Measurements from ENCODE around the gene KCNJ6. TPM values are rescaled to one million over a fixed set of nuclear protein-coding genes. Genes with fewer than 3 reads are reported as not detected.
"Not testable (repeated sequence)": the region's sequence is repeated elsewhere in the genome, so short reads cannot be mapped to it uniquely, and the experiment has no call there.

KCNJ6 gene
- total and polyA plus RNA-seq, 2 of the 8 experiments (the other 6 are each of a cell fraction or from before 2014, with no cell fraction given) = 0.51 to 1.2 TPM

DNA sequence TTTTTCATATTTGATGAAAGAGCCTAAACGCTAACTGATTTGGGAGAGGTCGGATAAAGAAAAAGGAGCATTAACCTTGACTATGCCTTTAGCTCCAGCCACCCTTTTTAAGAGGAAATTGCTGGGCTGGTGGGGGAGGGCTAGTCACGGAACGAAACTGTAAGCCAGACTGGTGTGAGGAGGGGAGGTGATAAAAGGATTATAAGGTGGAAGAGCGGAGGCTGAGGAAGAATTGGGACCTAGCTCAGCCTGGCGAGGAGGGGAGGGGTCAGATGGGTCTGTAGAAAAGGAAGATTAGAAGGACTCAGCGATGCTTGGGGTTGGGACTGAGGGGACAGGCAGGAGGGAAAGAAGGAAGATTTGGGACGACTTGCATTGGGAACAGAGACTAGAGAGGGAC, 325.4 kb downstream of the KCNJ6 start:
- H3K4me3 ChIP-seq (ENCODE audit: extremely low read depth in 1 of 4, insufficient read depth in 2 of 4, low read depth in 3 of 4, low read length in 4 of 4) = peak overlapping the region in 3 of 4 experiments; percentile 15 to 51 (median 38); a peak in 6 of 8 replicates
- POLR2A ChIA-PET (ENCODE audit: partially characterized antibody) = interaction anchor here (1.3 to 3.6 kb wide), 3 partner anchors 16 to 52 kb away, joined by 4 to 26 read pairs (median 7); no protein-coding TSS in a partner anchor
- peak overlapping the region; percentile 71; the same call in 1 of the 2 replicates for H2BK5ac ChIP-seq (ENCODE audit: low read depth, low read length)
- H3K23me2 ChIP-seq (ENCODE audit: low read depth, low read length); H2AK5ac ChIP-seq (ENCODE audit: low read depth, low read length); H2BK15ac ChIP-seq (ENCODE audit: low read length); H4K20me1 ChIP-seq (replicated peaks in 1 of 2; ENCODE audit: control insufficient read depth in 1 of 2, insufficient read depth in 2 of 2, low read length in 2 of 2); DNase-seq (ENCODE audit: low read depth in 1 of 2, low spot score in 2 of 2); H3K79me1 ChIP-seq (ENCODE audit: low read depth, low read length); H3K27me3 ChIP-seq (replicated peaks in 1 of 4; ENCODE audit: control insufficient read depth in 3 of 4, extremely low read depth in 1 of 4, insufficient read depth in 3 of 4, low read length in 3 of 4); H4K5ac ChIP-seq (ENCODE audit: insufficient read length, low read depth, low read length); H3K4ac ChIP-seq (replicated peaks; ENCODE audit: insufficient read length, low read depth, low read length); H3K56ac ChIP-seq (replicated peaks; ENCODE audit: insufficient read length, low read depth, low read length); H3K14ac ChIP-seq (ENCODE audit: insufficient read length); H3K27ac ChIP-seq (ENCODE audit: low read depth, low read length); H2BK120ac ChIP-seq (replicated peaks; ENCODE audit: low read depth, low read length); H3K23ac ChIP-seq (ENCODE audit: insufficient read length); H4K91ac ChIP-seq (replicated peaks; ENCODE audit: insufficient read length, low read length); H4K8ac ChIP-seq (ENCODE audit: extremely low read depth, insufficient read depth, low read length); H2AFZ ChIP-seq (ENCODE audit: low read length); H2BK20ac ChIP-seq (ENCODE audit: low read length); H2BK12ac ChIP-seq (ENCODE audit: low read depth, low read length); CTCF ChIA-PET (ENCODE audit: partially characterized antibody); H3K36me3 ChIP-seq (ENCODE audit: control insufficient read depth in 2 of 4, insufficient read depth in 4 of 4, low read length in 3 of 4); FAIRE-seq; H3K9me3 ChIP-seq (ENCODE audit: insufficient read depth in 2 of 2, low read depth in 1 of 2, low read length in 1 of 2): not testable (repeated sequence)
- peak overlapping the region in 1 of 4 experiments; percentile 71; a peak in 2 of 7 replicates for H3K9ac ChIP-seq (replicated peaks in 1 of 4; ENCODE audit: extremely low read depth in 1 of 4, low read depth in 3 of 4, low read length in 3 of 4)
- H3K79me2 ChIP-seq (ENCODE audit: control insufficient read depth in 1 of 2, insufficient read depth in 2 of 2, low read length in 2 of 2) = peaks cover 0 to 15% of the 10 kb centered on the region in 2 experiments; a peak in 1 of 4 replicates
- WGBS, 2 experiments (ENCODE audit: extremely low coverage in 1 of 2, insufficient coverage in 1 of 2, insufficient read length in 1 of 2, insufficient replicate concordance in 2 of 2, low coverage in 1 of 2, low lambda C conversion rate in 2 of 2, missing lambda C conversion rate in 1 of 2) = 47% methylated on average over 8 of the region's 8 CpGs; no CpG with 5 or more reads in 1 of the 2 experiments
- H3K4me2 ChIP-seq (ENCODE audit: insufficient read depth in 1 of 2, low read depth in 2 of 2, low read length in 2 of 2) = peak overlapping the region; percentile 52 to 78; a peak in 3 of 4 replicates
- H3K18ac ChIP-seq (ENCODE audit: extremely low read depth, low read length) = peak overlapping the region; percentile 87
- peaks cover 8 to 25% (median 18%) of the 10 kb centered on the region in 4 experiments for H3K4me1 ChIP-seq (replicated peaks in 1 of 4; ENCODE audit: control insufficient read depth in 3 of 4, insufficient read depth in 4 of 4, low read length in 3 of 4)

DNA sequence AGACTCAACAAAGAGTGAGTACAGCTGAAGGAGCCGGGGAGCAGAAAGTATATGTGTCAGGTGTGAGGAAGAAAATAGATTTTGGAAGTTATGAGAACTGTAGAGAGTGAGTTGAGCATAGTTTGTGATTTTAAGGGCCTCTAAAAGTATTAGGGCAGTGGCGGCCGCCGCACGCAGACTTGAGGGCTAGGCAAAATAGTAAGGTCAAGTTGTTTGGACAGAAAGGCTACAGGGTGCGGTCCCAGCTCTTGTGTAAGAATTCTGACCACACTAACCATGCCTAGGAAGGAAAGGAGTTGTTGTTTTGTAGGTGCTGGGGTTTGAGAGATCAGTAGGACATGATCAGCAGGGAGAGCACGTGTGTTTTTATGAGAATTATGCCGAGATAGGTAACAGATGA, 327.6 kb downstream of the KCNJ6 start:
- CTCF ChIA-PET (ENCODE audit: partially characterized antibody); H2BK5ac ChIP-seq (ENCODE audit: low read depth, low read length); POLR2A ChIA-PET (ENCODE audit: partially characterized antibody); H3K4me3 ChIP-seq (ENCODE audit: extremely low read depth in 1 of 4, insufficient read depth in 2 of 4, low read depth in 3 of 4, low read length in 4 of 4); H3K9ac ChIP-seq (replicated peaks in 1 of 4; ENCODE audit: extremely low read depth in 1 of 4, low read depth in 3 of 4, low read length in 3 of 4); H3K79me1 ChIP-seq (ENCODE audit: low read depth, low read length); H3K36me3 ChIP-seq (ENCODE audit: control insufficient read depth in 2 of 4, insufficient read depth in 4 of 4, low read length in 3 of 4); H3K27ac ChIP-seq (ENCODE audit: low read depth, low read length); FAIRE-seq; H3K9me3 ChIP-seq (ENCODE audit: insufficient read depth in 2 of 2, low read depth in 1 of 2, low read length in 1 of 2); H2AFZ ChIP-seq (ENCODE audit: low read length); H4K5ac ChIP-seq (ENCODE audit: insufficient read length, low read depth, low read length); DNase-seq (ENCODE audit: low read depth in 1 of 2, low spot score in 2 of 2); H4K91ac ChIP-seq (replicated peaks; ENCODE audit: insufficient read length, low read length); H3K23me2 ChIP-seq (ENCODE audit: low read depth, low read length); H3K56ac ChIP-seq (replicated peaks; ENCODE audit: insufficient read length, low read depth, low read length); H4K8ac ChIP-seq (ENCODE audit: extremely low read depth, insufficient read depth, low read length); H2BK120ac ChIP-seq (replicated peaks; ENCODE audit: low read depth, low read length); H3K18ac ChIP-seq (ENCODE audit: extremely low read depth, low read length); H3K23ac ChIP-seq (ENCODE audit: insufficient read length); H3K4ac ChIP-seq (replicated peaks; ENCODE audit: insufficient read length, low read depth, low read length); H2BK20ac ChIP-seq (ENCODE audit: low read length); H2BK12ac ChIP-seq (ENCODE audit: low read depth, low read length); H3K27me3 ChIP-seq (replicated peaks in 1 of 4; ENCODE audit: control insufficient read depth in 3 of 4, extremely low read depth in 1 of 4, insufficient read depth in 3 of 4, low read length in 3 of 4); H3K14ac ChIP-seq (ENCODE audit: insufficient read length); H4K20me1 ChIP-seq (replicated peaks in 1 of 2; ENCODE audit: control insufficient read depth in 1 of 2, insufficient read depth in 2 of 2, low read length in 2 of 2); H2BK15ac ChIP-seq (ENCODE audit: low read length): not testable (repeated sequence)
- WGBS, 2 experiments (ENCODE audit: extremely low coverage in 1 of 2, insufficient coverage in 1 of 2, insufficient read length in 1 of 2, insufficient replicate concordance in 2 of 2, low coverage in 1 of 2, low lambda C conversion rate in 2 of 2, missing lambda C conversion rate in 1 of 2) = 90% methylated on average over 8 of the region's 8 CpGs; no CpG with 5 or more reads in 1 of the 2 experiments
- H3K79me2 ChIP-seq (ENCODE audit: control insufficient read depth in 1 of 2, insufficient read depth in 2 of 2, low read length in 2 of 2) = peaks cover 0 to 15% of the 10 kb centered on the region in 2 experiments; a peak in 1 of 4 replicates
- peaks cover 5 to 15% (median 7%) of the 10 kb centered on the region in 4 experiments for H3K4me1 ChIP-seq (replicated peaks in 1 of 4; ENCODE audit: control insufficient read depth in 3 of 4, insufficient read depth in 4 of 4, low read length in 3 of 4)
- peak overlapping the region in 1 of 2 experiments; percentile 78; a peak in 1 of 4 replicates for H3K4me2 ChIP-seq (ENCODE audit: insufficient read depth in 1 of 2, low read depth in 2 of 2, low read length in 2 of 2)
- 0 out of 2 replicates have a peak overlapping the region, but pooled peaks have one; percentile 13 for H2AK5ac ChIP-seq (ENCODE audit: low read depth, low read length)
